GM12878 (cell line): Measurements from ENCODE around the gene PDLIM5. TPM values are rescaled to one million over a fixed set of nuclear protein-coding genes. Genes with fewer than 3 reads are reported as not detected.

ENCODE experiments used
- ATAC-seq: fragments of 200-7000 bp; cut with Tn5 transposase; 3 replicates; pipeline ENCODE4 v1.9.1; 2020; ENCODE audit warnings: mild to moderate bottlenecking, moderate library complexity
- BruUV-seq: library from RNA; stranded (reverse); fragments of 400-500 nt; replicated peaks from 2 replicates; lab custom pipeline; 2021; lab: Mats Ljungman, UMichigan
- CTCF ChIA-PET: fragments of 300-600 bp; sonication (Branson Sonifier 250); formaldehyde crosslinking; extraction: SDS; loops from one replicate; lab custom pipeline; 2021; ENCODE audit warnings: inconsistent platforms; lab: Yijun Ruan, JAX
- POLR2A ChIA-PET: fragments of 350-600 bp; formaldehyde crosslinking; extraction: SDS; loops from one replicate; lab custom pipeline; 2021; ENCODE audit warnings: inconsistent platforms; lab: Charles Lee
- RAD21 ChIA-PET: fragments of 300-600 bp; sonication (Branson Sonifier 250); formaldehyde crosslinking; loops from one replicate; lab custom pipeline; 2023; ENCODE audit warnings: antibody characterized with exemption; ENCODE audit not compliant: unreplicated experiment; lab: Charles Lee
- SMC1A ChIA-PET: fragments of 300-600 bp; sonication (Branson Sonifier 250); formaldehyde crosslinking; loops from one replicate; lab custom pipeline; 2023; ENCODE audit not compliant: unreplicated experiment, uncharacterized antibody; lab: Charles Lee
- DNase-seq: peaks from one replicate; pipeline ENCODE4 v3.0.0-alpha.2; 2011; ENCODE audit warnings: low read depth, low spot score
- FAIRE-seq: peaks from 3 replicates; lab custom pipeline; 2011; peaks lifted over from hg19 to GRCh38; lab: Jason Lieb, UNC
- H2AFZ ChIP-seq: 2 replicates; pipeline ENCODE4 v1.6.0; 2011; ENCODE audit warnings: low read depth, low read length, control low read depth; ENCODE audit not compliant: control insufficient read depth
- H3K27ac ChIP-seq: 2 replicates; pipeline ENCODE4 v1.5.1; 2011; ENCODE audit warnings: control low read depth; ENCODE audit not compliant: control insufficient read depth, insufficient read depth
- H3K27me3 ChIP-seq, 2 experiments: replicated peaks in 1 of 2; 2 replicates each; pipeline versions ENCODE4 v1.6.0 to v1.6.1; 2011; ENCODE audit warnings: low read length in 1 of 2; ENCODE audit not compliant: control insufficient read depth in 2 of 2, insufficient read depth in 2 of 2
- H3K36me3 ChIP-seq, 2 experiments: 2 replicates each; pipeline ENCODE4 v1.5.1; 2011; ENCODE audit warnings: low read length in 1 of 2; ENCODE audit not compliant: control insufficient read depth in 2 of 2, insufficient read depth in 2 of 2
- H3K4me1 ChIP-seq: 2 replicates; pipeline ENCODE4 v1.6.1; 2011; ENCODE audit warnings: mild to moderate bottlenecking, low read length, moderate library complexity, mixed read lengths; ENCODE audit not compliant: control insufficient read depth, insufficient read depth
- H3K4me2 ChIP-seq: 2 replicates; pipeline ENCODE4 v1.6.0; 2011; ENCODE audit warnings: control low read depth; ENCODE audit not compliant: control insufficient read depth, insufficient read depth
- H3K4me3 ChIP-seq: fragments of 200-600 bp; sonication (generic); 2 replicates; pipeline ENCODE4 v1.5.1; 2016
- H3K79me2 ChIP-seq: 2 replicates; pipeline ENCODE4 v1.6.0; 2011; ENCODE audit warnings: low read length; ENCODE audit not compliant: control insufficient read depth, insufficient read depth
- H3K9ac ChIP-seq: 2 replicates; pipeline ENCODE4 v1.8.0; 2011; ENCODE audit warnings: low read length, control low read depth, mixed read lengths; ENCODE audit not compliant: control insufficient read depth, insufficient read depth
- H3K9me3 ChIP-seq: replicated peaks from 3 replicates; pipeline ENCODE4 v1.5.1; 2011; ENCODE audit warnings: mild to moderate bottlenecking, low read length; ENCODE audit not compliant: control insufficient read depth, insufficient read depth
- H4K20me1 ChIP-seq: 2 replicates; pipeline ENCODE4 v1.6.0; 2011; ENCODE audit not compliant: control insufficient read depth, insufficient read depth
- CBX3 ChIP-seq: fragments of 200-600 bp; sonication (generic); IDR thresholded peaks from 2 replicates; pipeline ENCODE4 v1.6.1; 2016; ENCODE audit warnings: low read depth, borderline replicate concordance
- CBX5 ChIP-seq: sonication (generic); IDR thresholded peaks from 2 replicates; pipeline ENCODE4 v1.6.1; 2016; ENCODE audit warnings: low read depth, moderate library complexity, mild to moderate bottlenecking, inconsistent platforms
- CREM ChIP-seq: IDR thresholded peaks from 2 replicates; pipeline ENCODE4 v1.6.1; 2014; ENCODE audit warnings: antibody characterized with exemption, low read depth
- CTCF ChIP-seq, 3 experiments: IDR thresholded peaks in 2 of 3; conservative IDR thresholded peaks in 1 of 3; 2 replicates each; pipeline ENCODE4 v1.5.1; 2011; ENCODE audit warnings: low read depth in 3 of 3, low read length in 3 of 3, mild to moderate bottlenecking in 3 of 3, control low read depth in 2 of 3, moderate library complexity in 2 of 3, inconsistent platforms in 1 of 3, mixed read lengths in 1 of 3; ENCODE audit not compliant: control insufficient read depth in 2 of 3, insufficient read depth in 1 of 3; ENCODE audit errors: extremely low read depth in 1 of 3
- HCFC1 ChIP-seq: fragments of 150-350 bp; IDR thresholded peaks from 2 replicates; pipeline ENCODE4 v1.6.1; 2014; ENCODE audit warnings: low read length
- KLF5 ChIP-seq: fragments of 450-650 bp; IDR thresholded peaks from 2 replicates; pipeline ENCODE4 v1.6.1; 2014; ENCODE audit warnings: mild to moderate bottlenecking; ENCODE audit not compliant: partially characterized antibody
- MAX ChIP-seq: IDR thresholded peaks from 2 replicates; pipeline ENCODE4 v1.6.1; 2012; ENCODE audit warnings: low read depth, low read length, improper control_type of control experiment
- NFXL1 ChIP-seq: fragments of 450-650 bp; IDR thresholded peaks from 2 replicates; pipeline ENCODE4 v1.6.1; 2017; ENCODE audit warnings: antibody characterized with exemption, mild to moderate bottlenecking, borderline replicate concordance
- NR2F1 ChIP-seq: fragments of 450-650 bp; conservative IDR thresholded peaks from 2 replicates; pipeline ENCODE4 v1.6.1; 2017; ENCODE audit warnings: mild to moderate bottlenecking
- PAX5 ChIP-seq: IDR thresholded peaks from 2 replicates; pipeline ENCODE4 v1.6.1; 2011; ENCODE audit warnings: low read depth, low read length, borderline replicate concordance
- POLR2AphosphoS5 ChIP-seq: IDR thresholded peaks from 2 replicates; pipeline ENCODE4 v1.6.1; 2011; ENCODE audit warnings: mild to moderate bottlenecking, low read length, inconsistent platforms
- RELA ChIP-seq: fragments of 450-650 bp; IDR thresholded peaks from 2 replicates; pipeline ENCODE4 v1.8.0; 2014; ENCODE audit warnings: borderline replicate concordance; ENCODE audit not compliant: partially characterized antibody
- RFX5 ChIP-seq: IDR thresholded peaks from 2 replicates; pipeline ENCODE4 v1.6.1; 2011; ENCODE audit warnings: low read depth, low read length, improper control_type of control experiment
- SIX5 ChIP-seq: IDR thresholded peaks from 2 replicates; pipeline ENCODE4 v1.6.1; 2011; ENCODE audit warnings: mild to moderate bottlenecking, low read depth, low read length, moderate library complexity; ENCODE audit not compliant: severe bottlenecking
- SMC3 ChIP-seq: IDR thresholded peaks from 2 replicates; pipeline ENCODE4 v1.6.1; 2011; ENCODE audit warnings: low read length, improper control_type of control experiment, borderline replicate concordance
- SUZ12 ChIP-seq: fragments of 200-600 bp; sonication (generic); IDR thresholded peaks from one replicate; pipeline ENCODE4 v1.6.1; 2018; ENCODE audit warnings: antibody characterized with exemption, mild to moderate bottlenecking; ENCODE audit not compliant: unreplicated experiment
- WGBS: methylation state at CpG from one replicate; pipeline ENCODE4 v1.1.6; 2016; ENCODE audit warnings: low lambda C conversion rate; ENCODE audit not compliant: insufficient replicate concordance, insufficient coverage; ENCODE audit errors: missing lambda C conversion rate; 5-methylcytosine and 5-hydroxymethylcytosine counted together
- in situ Hi-C: fragments of 300-500 bp; cut with MboI; formaldehyde crosslinking; loops from 9 replicates; pipeline ENCODE4 v1.14.3; 2018; ENCODE audit warnings: mixed read lengths
- intact Hi-C: fragments of 100-400 bp; cut with micrococcal nuclease; formaldehyde crosslinking; loops from one replicate; pipeline ENCODE4 v1.14.2; 2022; ENCODE audit not compliant: unreplicated experiment
- polyA plus RNA-seq, 11 experiments: library from polyadenylated mRNA; depleted of rRNA in 4 of 11; unstranded in 6 of 11; stranded (reverse) in 5 of 11; fragments of >200 nt; fragmentation: Nextera tagmentation in 4 of 11; fragmentation: Illumina TruSeq in 1 of 11; extraction: Ambion mirVana in 4 of 11; extraction: Trizol in 1 of 11; gene quantifications; 1 replicate in 1 of 11; 2 replicates in 10 of 11; pipeline versions ENCODE4 v1.2.1 to v1.2.3, GENCODE V29; 2011 to 2016; ENCODE audit warnings: inconsistent platforms in 2 of 11, missing spikeins in 2 of 11, low read depth in 1 of 11
- total RNA-seq, 4 experiments: library from RNA; depleted of rRNA in 3 of 4; stranded (reverse); fragments of >200 nt in 3 of 4; fragmentation: Illumina TruSeq in 1 of 4; extraction: Trizol in 1 of 4; gene quantifications; 2 replicates each; pipeline versions ENCODE4 v1.2.1 to v1.2.3, GENCODE V29; 2013 to 2021

The PDLIM5 gene
- total and polyA plus RNA-seq, 10 of the 15 experiments (the other 5 are each of a cell fraction or from before 2014, with no cell fraction given) = 10.0 to 52.9 (median 20.7) TPM

GRCh38 chr4:94434505-94434904, 17.2 kb upstream of the PDLIM5 start:
- Histone ChIP-seq H3K4me3 (no peak overlapping the region), H2AFZ (no peak overlapping the region), H3K9me3 (no peaks in the 10 kb centered on the region), H3K4me1 (no peaks in the 10 kb centered on the region), H3K27ac (no peak overlapping the region), H3K36me3 (no peaks in the 10 kb centered on the region), H4K20me1 (no peaks in the 10 kb centered on the region), H3K4me2 (no peak overlapping the region), H3K27me3 (no peaks in the 10 kb centered on the region; a peak in 1 of 4 replicates), H3K9ac (no peak overlapping the region), H3K79me2 (no peaks in the 10 kb centered on the region)
- POLR2A ChIA-PET = interaction anchor here (0.6 kb wide), 1 partner anchor 17 kb away, joined by 4 read pairs; no protein-coding TSS in a partner anchor
- FAIRE-seq (no peak), DNase-seq (no peak), ATAC-seq (no peak)
- intact Hi-C loops = no loop called here
- CTCF ChIA-PET = no interaction called here
- RAD21 ChIA-PET = no interaction called here
- SMC1A ChIA-PET = interaction anchor here (1.5 kb wide), 1 partner anchor 28 kb away, joined by 6 read pairs; no protein-coding TSS in a partner anchor
- in situ Hi-C loops = no loop called here
- BruUV-seq = no TSS peak
- no peak for TF ChIP-seq NR2F1
- TF ChIP-seq CBX3 = no peak
- TF ChIP-seq PAX5 = no peak
- no peak for TF ChIP-seq SUZ12
- TF ChIP-seq CBX5 = no peak
- no peak for TF ChIP-seq CREM
- no peak for TF ChIP-seq SIX5
- TF ChIP-seq HCFC1 = no peak
- TF ChIP-seq RFX5 = no peak
- no peak for TF ChIP-seq POLR2AphosphoS5
- no peak for TF ChIP-seq NFXL1

GRCh38 chr4:94435874-94436273, 15.9 kb upstream of the PDLIM5 start:
- SMC1A ChIA-PET = interaction anchor here (1.5 kb wide), 1 partner anchor 29 kb away, joined by 6 read pairs; no protein-coding TSS in a partner anchor
- Histone ChIP-seq H3K4me1 (no peaks in the 10 kb centered on the region), H3K79me2 (no peaks in the 10 kb centered on the region), H3K4me2 (no peak overlapping the region), H3K36me3 (no peaks in the 10 kb centered on the region), H3K9ac (no peak overlapping the region), H3K27ac (no peak overlapping the region), H3K9me3 (no peaks in the 10 kb centered on the region), H2AFZ (no peak overlapping the region), H3K27me3 (no peaks in the 10 kb centered on the region), H4K20me1 (no peaks in the 10 kb centered on the region), H3K4me3 (no peak overlapping the region)
- 0% methylated on average over 2 of the region's 2 CpGs for WGBS
- ATAC-seq (no peak), FAIRE-seq (no peak), DNase-seq (no peak)
- in situ Hi-C loops = no loop called here
- intact Hi-C loops = no loop called here
- RAD21 ChIA-PET = no interaction called here
- POLR2A ChIA-PET = no interaction called here
- BruUV-seq = no TSS peak
- CTCF ChIA-PET = interaction anchor here (0.9 kb wide), 1 partner anchor 29 kb away, joined by 5 read pairs; no protein-coding TSS in a partner anchor
- no peak for TF ChIP-seq MAX
- TF ChIP-seq KLF5 = no peak
- no peak for TF ChIP-seq RELA
- TF ChIP-seq CTCF (IDR thresholded peaks at IDR 0.05 in 2 of 3, conservative IDR thresholded peaks at IDR 0.05 in 1 of 3; ENCODE audit: control insufficient read depth in 2 of 3, extremely low read depth in 1 of 3, insufficient read depth in 1 of 3, low read depth in 3 of 3, low read length in 3 of 3) = no peak
- TF ChIP-seq SMC3 = no peak
